Osteoblast (primary cell): ENCODE results near the gene TBL2. TPM values are rescaled to one million over a fixed set of nuclear protein-coding genes. Genes with fewer than 3 reads are reported as not detected.

Source experiments
- DNase-seq: peaks from one replicate; pipeline ENCODE4 v3.0.0; 2011; ENCODE audit warnings: low spot score, mixed read lengths; ENCODE audit not compliant: insufficient read length; ENCODE audit errors: missing footprints
- H2AFZ ChIP-seq: 2 replicates; pipeline ENCODE4 v1.6.0; 2011; ENCODE audit warnings: mild to moderate bottlenecking, low read length
- H3K27ac ChIP-seq: 2 replicates; pipeline ENCODE4 v1.5.1; 2011; ENCODE audit warnings: mild to moderate bottlenecking, low read depth, low read length, moderate library complexity
- H3K27me3 ChIP-seq: 2 replicates; pipeline ENCODE4 v1.6.0; 2012; ENCODE audit warnings: mild to moderate bottlenecking, control low read depth, inconsistent platforms, low read length, moderate library complexity; ENCODE audit not compliant: insufficient read depth
- H3K36me3 ChIP-seq: 2 replicates; pipeline ENCODE4 v1.5.1; 2011; ENCODE audit warnings: mild to moderate bottlenecking, low read length, control low read depth, moderate library complexity; ENCODE audit not compliant: insufficient read depth
- H3K4me1 ChIP-seq: 2 replicates; pipeline ENCODE4 v1.5.1; 2011; ENCODE audit warnings: mild to moderate bottlenecking, low read length, control low read depth, moderate library complexity; ENCODE audit not compliant: insufficient read depth
- H3K4me2 ChIP-seq: 2 replicates; pipeline ENCODE4 v1.6.0; 2011; ENCODE audit warnings: mild to moderate bottlenecking, low read length; ENCODE audit not compliant: insufficient read depth
- H3K4me3 ChIP-seq: fragments of 200-600 bp; sonication (generic); 3 replicates; pipeline ENCODE4 v1.5.1; 2012; ENCODE audit warnings: mild to moderate bottlenecking, low read length, inconsistent platforms; ENCODE audit not compliant: insufficient read depth
- H3K79me2 ChIP-seq: 2 replicates; pipeline ENCODE4 v1.6.0; 2012; ENCODE audit warnings: mild to moderate bottlenecking, low read length, control low read depth, inconsistent platforms; ENCODE audit not compliant: insufficient read depth
- H3K9me3 ChIP-seq: 2 replicates; pipeline ENCODE4 v1.5.1; 2011; ENCODE audit warnings: low read depth, low read length, control low read depth
- H4K20me1 ChIP-seq: 2 replicates; pipeline ENCODE4 v1.6.0; 2012; ENCODE audit warnings: mild to moderate bottlenecking, low read length, control low read depth; ENCODE audit not compliant: insufficient read depth
- total RNA-seq: library from RNA; depleted of rRNA; stranded (reverse); fragments of >200 nt; gene quantifications from 2 replicates; pipeline ENCODE4 v1.2.3, GENCODE V29; 2012
- TF ChIP-seq, protein P1 (sequence below): IDR thresholded peaks from 2 replicates; pipeline ENCODE4 v1.5.1; 2011; ENCODE audit warnings: mild to moderate bottlenecking, low read depth, low read length, moderate library complexity; ENCODE audit errors: extremely low read depth

TBL2 gene
- total RNA-seq, 1 donor = 56.1 TPM

DNA sequence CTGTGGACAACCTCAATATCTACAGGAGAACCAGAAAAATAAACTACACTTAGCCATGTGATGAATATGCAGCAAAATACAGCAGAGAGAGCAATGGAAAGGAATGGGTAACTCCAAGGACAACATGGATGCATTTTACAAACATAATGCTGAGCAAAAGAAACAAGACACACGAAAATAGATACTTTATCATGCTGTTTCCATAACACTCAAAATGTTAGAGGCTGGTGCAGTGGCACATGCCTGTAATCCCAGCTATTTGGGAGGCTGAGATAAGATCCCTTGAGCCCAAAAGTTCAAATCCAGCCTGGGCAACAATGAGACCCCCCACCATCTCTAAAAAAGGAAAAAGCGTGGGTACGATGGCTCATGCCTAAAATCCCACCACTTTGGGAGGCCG, 29.2 kb downstream of the TBL2 start:
- no peaks in the 10 kb centered on the region for H3K9me3 ChIP-seq
- H3K79me2 ChIP-seq = peaks cover 90% of the 10 kb centered on the region
- no peak overlapping the region for H3K4me2 ChIP-seq
- H4K20me1 ChIP-seq = peaks cover 37% of the 10 kb centered on the region
- no peak for DNase-seq
- H3K4me3 ChIP-seq = no peak overlapping the region
- no peak overlapping the region for H3K27ac ChIP-seq
- no peaks in the 10 kb centered on the region for H3K27me3 ChIP-seq
- no peaks in the 10 kb centered on the region for H3K4me1 ChIP-seq
- TF ChIP-seq, protein P1, sequence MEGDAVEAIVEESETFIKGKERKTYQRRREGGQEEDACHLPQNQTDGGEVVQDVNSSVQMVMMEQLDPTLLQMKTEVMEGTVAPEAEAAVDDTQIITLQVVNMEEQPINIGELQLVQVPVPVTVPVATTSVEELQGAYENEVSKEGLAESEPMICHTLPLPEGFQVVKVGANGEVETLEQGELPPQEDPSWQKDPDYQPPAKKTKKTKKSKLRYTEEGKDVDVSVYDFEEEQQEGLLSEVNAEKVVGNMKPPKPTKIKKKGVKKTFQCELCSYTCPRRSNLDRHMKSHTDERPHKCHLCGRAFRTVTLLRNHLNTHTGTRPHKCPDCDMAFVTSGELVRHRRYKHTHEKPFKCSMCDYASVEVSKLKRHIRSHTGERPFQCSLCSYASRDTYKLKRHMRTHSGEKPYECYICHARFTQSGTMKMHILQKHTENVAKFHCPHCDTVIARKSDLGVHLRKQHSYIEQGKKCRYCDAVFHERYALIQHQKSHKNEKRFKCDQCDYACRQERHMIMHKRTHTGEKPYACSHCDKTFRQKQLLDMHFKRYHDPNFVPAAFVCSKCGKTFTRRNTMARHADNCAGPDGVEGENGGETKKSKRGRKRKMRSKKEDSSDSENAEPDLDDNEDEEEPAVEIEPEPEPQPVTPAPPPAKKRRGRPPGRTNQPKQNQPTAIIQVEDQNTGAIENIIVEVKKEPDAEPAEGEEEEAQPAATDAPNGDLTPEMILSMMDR = no peak
- H2AFZ ChIP-seq = no peak overlapping the region
- peaks cover 42% of the 10 kb centered on the region for H3K36me3 ChIP-seq

DNA sequence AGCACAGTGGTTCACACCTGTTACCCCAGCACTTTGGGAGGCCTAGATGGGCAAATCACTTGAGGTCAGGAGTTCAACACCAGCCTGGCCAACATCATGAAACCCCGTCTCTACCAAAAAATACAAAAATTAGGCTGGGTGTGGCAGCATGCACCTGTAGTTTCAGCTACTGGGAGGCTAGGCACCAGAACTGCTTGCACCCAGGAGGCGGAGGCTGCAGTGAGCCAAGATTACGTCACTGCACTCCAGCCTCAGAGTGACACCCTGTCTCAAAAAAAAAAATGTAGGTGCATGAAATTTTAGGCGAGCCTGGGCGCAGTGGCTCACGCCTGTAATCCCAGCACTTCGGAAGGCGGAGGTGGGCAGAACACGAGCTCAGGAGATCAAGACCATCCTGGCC, 30.5 kb downstream of the TBL2 start:
- Histone ChIP-seq H3K27ac (no peak overlapping the region), H3K36me3 (peaks cover 41% of the 10 kb centered on the region), H4K20me1 (peaks cover 34% of the 10 kb centered on the region), H3K79me2 (peaks cover 91% of the 10 kb centered on the region), H3K27me3 (no peaks in the 10 kb centered on the region), H2AFZ (no peak overlapping the region), H3K9me3 (no peaks in the 10 kb centered on the region), H3K4me2 (no peak overlapping the region), H3K4me1 (no peaks in the 10 kb centered on the region), H3K4me3 (no peak overlapping the region)
- no peak for DNase-seq
- TF ChIP-seq, protein P1 = no peak

DNA sequence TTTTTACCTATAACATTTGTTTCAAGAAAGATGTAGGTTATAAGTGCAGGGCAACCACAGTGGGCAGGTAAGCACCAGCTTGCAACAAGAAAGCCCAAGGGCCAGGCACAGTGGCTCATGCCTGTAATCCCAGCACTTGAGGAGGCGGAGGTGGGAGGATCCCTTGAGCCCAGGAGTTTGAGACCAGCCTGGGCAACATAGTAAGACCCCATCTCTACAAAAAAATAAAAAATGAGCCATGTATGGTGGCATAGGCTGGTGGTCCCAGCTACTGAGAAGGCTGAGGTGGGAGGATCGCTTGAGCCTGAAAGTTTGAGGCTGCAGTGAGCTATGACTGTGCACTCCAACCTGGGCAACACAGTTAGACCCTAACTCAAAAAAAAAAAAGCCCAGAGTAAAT, 33.7 kb downstream of the TBL2 start:
- Histone ChIP-seq H2AFZ (no peak overlapping the region), H3K79me2 (peaks cover 87% of the 10 kb centered on the region), H3K9me3 (no peaks in the 10 kb centered on the region)

DNA sequence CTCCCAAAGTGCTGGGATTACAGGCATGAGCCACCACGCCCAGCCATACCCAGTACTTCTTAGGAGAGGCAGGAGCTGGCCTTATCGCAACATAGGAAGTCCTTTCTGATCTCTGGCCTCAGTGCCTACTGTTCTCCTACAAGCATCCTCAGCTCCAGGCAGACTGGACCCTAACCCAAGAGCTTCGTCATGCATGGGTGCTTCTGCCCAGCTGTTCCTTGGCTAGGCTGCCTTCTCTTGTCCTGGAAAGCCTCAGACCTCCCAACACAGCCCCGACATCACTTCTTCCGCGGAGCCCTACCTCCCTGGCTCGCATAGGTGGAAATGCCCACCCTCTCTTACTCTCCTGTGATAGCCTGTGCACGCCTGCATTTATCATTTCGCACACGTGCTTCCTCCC, 36.7 kb downstream of the TBL2 start:
- TF ChIP-seq, protein P1 = no peak
- Histone ChIP-seq H3K27me3 (no peaks in the 10 kb centered on the region), H3K4me3 (no peak overlapping the region), H3K79me2 (peaks cover 58% of the 10 kb centered on the region), H3K36me3 (peaks cover 53% of the 10 kb centered on the region), H4K20me1 (peaks cover 19% of the 10 kb centered on the region), H3K9me3 (no peaks in the 10 kb centered on the region), H3K4me2 (no peak overlapping the region), H2AFZ (no peak overlapping the region), H3K27ac (no peak overlapping the region), H3K4me1 (no peaks in the 10 kb centered on the region)
- DNase-seq = no peak

More for the DNA sequence above, 33.7 kb downstream of the TBL2 start:
- H3K27ac ChIP-seq = no peak overlapping the region
- H3K4me1 ChIP-seq = no peaks in the 10 kb centered on the region
- DNase-seq = no peak
- no peaks in the 10 kb centered on the region for H3K27me3 ChIP-seq
- no peak overlapping the region for H3K4me3 ChIP-seq
- TF ChIP-seq, protein P1 = no peak
- peaks cover 40% of the 10 kb centered on the region for H3K36me3 ChIP-seq
- H3K4me2 ChIP-seq = no peak overlapping the region
- peaks cover 32% of the 10 kb centered on the region for H4K20me1 ChIP-seq
